HG02642 (cell line): Measurements from ENCODE around the gene GLA.

ENCODE experiments used
- ATAC-seq: cut with Tn5 transposase; IDR thresholded peaks from one replicate; pipeline ENCODE4 v1.9.1; 2021; ENCODE audit warnings: mild to moderate bottlenecking; ENCODE audit not compliant: unreplicated experiment, poor library complexity

Gene GLA

GRCh38 chrX:101398694-101399093 is 9.0 kb downstream of the GLA start:
- no peak for ATAC-seq

- no peak for ATAC-seq
Measured at GRCh38 chrX:101397779-101398178, 9.9 kb downstream of the GLA start.

DNA sequence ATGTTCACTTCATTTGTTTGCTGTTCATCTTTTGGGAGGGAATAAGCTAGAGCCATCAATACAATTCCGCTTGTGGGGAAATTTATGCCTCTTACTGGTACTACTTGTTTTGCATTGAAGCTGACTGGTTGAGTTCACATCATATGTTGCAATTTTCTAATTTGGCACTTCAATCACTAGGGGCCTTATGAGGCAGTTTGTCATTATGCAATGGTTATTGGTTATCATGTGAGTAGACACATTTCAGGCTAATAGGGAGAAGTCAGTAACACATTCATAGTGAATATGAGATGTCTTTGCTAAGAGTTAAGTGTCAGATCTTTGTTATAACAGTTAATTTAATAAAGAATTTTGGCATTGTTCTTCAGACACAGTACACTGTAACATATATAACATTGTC is 11.9 kb downstream of the GLA start:
- ATAC-seq = no peak

- no peak for ATAC-seq
Measured at GRCh38 chrX:101394372-101394771, 13.4 kb downstream of the GLA start.

DNA sequence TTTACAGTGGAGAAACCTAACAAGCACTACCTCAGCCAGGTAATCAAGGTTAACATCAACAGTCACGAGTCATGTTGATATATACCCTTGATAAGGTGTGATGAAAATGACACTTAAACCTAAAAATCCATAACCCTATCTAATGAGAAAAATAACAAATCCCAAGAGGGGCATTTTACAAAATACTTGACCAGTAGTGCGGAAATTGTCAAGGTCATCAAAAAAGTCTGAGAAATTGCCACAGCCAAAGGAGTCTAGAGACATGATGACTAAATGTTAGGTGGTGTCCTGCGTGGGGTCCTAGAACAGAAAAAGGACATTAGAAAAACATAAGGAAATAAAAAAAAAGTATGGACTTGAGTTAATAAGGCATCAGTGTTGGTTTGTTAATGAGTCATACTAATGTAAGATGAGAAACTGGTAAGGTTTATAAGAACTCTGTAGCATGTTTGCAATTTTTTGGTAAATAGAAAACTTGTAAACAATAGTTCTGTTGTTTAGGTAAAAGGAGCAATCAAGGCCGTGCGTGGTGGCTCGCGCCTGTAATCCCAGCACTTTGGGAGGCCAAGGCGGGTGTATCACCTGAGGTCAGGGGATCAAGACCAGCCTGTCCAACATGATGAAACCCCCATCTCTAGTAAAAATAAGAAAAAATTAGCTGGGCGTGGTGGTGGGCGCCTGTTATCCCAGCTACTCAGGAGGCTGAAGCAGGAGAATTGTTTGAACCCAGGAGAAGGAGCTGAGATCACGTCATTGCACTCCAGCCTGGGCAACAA is 14.0 kb downstream of the GLA start:
- ATAC-seq = no peak

DNA sequence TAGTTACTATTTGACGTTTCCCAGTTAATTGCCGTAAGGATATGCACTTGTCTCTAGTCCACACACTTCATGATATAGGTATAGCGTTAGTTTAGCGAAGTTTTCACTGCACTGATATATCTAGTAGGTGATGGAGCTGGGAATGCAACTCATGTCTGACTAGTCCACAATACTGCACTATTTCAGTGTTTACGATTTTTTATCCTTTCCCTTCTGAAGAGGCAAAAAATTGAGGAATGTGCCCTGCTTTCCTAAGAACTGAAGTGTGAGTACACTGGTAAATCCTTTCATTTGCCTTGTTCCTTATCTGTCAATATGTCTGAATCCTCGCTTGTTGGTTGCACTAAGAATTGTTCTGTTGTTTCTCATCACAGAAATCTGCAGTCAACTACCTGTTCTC is 15.9 kb downstream of the GLA start:
- no peak for ATAC-seq

GRCh38 chrX:101390664-101391525 is 16.8 kb downstream of the GLA start, which contains the start of gene RPL36A:
Gene RPL36A (plus strand): TSS chrX:101391011. CDS start chrX:101391044, 33 bp downstream.
- ATAC-seq = peak; percentile 82

DNA sequence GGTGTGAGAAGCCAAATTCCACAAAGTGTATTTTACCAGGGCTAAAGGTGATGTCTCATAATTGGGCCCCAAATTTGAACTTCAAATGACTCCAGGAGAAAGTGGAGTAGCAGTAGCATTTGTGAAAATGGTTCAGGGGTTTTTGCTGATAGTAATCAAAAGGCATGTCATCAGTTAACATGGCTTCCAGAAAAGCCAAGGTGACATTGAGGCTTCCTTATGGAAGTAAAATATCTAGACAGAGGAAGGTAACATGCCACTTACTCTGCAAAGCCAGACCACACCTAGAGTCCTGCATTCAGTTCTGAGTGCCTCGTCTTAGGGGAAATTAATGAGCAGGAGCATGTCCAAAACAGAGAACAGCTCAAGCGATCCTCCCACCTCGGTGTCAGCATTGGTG is 19.1 kb downstream of the GLA start:
- ATAC-seq = no peak

- ATAC-seq = no peak
Measured at GRCh38 chrX:101386542-101386885, 21.2 kb downstream of the GLA start.

- peak; percentile 65 for ATAC-seq
Measured at GRCh38 chrX:101385795-101386541, 21.8 kb downstream of the GLA start, which contains the start of gene BTK. Gene BTK (minus strand): TSS chrX:101386191. CDS start chrX:101375284, 10,907 bp downstream.

DNA sequence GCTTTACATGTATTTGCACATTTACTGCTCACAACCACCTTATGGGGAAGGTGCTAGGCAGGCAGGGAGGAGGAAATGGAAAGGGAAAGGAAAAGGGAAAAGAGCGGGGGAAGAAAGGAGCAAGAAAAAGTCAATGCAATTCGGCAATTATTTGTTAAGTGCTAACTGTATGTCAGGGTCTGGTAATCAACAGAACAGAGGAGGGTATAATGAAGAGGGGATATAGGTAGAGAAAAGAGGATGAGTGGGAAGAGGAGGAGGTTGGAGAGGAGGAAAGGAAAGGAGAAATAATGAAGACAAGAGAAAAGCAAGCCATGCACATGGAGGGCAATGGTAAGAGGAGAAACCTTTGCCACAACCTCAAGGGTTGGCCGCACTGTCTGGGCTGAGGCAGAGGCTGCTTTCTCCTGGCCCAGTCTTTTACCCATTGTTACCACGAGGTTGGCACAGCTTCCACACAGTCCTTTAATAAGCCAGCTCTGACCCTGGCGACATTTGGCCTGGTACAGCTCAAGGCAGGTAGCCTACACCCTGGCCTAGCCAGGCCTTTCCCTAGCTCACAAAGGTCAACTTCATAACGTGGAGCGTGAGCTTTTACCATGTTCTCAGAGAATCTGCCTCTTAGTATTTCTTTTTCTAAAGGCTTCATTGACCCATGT is 22.6 kb downstream of the GLA start:
- ATAC-seq = no peak

DNA sequence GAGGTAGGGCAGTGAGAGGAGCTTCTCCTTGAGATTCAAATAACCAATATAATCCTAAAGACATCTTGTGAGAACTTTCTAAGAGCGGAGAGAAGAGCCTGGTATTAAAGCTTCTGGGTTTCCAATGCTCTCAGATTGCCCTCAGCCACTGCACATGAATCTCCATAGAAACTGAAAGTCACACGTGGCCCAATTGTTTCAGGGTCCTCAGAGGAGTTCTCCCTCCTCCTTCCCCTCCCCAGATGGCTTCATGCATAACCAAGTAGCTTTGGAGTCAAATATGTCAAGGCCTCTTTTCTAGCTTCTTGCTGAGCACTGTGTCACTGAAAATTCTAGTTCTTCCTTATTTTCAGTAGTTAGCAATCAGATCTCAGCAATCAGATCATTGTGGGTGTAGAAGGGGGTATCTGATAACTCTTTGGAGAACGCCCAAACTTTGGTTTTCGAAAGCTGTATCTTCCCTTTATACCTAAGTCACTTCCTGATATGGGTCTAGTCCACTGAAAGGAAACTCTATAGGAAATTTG is 24.0 kb downstream of the GLA start:
- ATAC-seq = peak; percentile 78

GRCh38 chrX:101377547-101377946 is 30.2 kb downstream of the GLA start:
- no peak for ATAC-seq

DNA sequence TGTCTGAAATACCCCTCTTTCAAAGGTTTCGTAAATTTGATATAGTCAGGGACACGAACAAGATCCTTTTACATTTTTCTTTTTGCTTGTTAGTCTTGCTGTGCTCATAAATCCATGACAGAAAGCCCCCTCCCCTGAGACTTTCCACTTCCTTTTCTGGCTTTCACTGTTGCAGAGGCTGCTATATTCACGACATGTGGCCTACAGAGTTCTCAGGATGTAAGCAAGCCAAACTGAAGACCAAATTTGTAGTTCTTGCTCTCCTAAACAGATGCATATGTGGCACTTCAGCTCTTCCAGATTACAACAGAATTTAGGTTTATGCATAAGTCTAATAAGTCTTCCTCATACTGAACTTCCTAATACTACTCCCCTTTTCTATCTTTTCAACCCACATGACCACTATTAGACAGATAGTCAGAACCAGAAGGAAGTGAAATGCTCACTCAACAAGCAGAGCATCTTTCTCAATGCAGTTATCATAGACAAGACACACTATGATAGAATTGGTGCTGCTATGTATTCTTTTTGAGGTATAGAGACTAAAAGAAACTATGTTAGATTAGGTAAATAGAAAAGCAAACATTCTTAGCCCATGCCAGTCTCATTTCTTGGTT is 36.7 kb downstream of the GLA start:
- peak; percentile 73 for ATAC-seq

DNA sequence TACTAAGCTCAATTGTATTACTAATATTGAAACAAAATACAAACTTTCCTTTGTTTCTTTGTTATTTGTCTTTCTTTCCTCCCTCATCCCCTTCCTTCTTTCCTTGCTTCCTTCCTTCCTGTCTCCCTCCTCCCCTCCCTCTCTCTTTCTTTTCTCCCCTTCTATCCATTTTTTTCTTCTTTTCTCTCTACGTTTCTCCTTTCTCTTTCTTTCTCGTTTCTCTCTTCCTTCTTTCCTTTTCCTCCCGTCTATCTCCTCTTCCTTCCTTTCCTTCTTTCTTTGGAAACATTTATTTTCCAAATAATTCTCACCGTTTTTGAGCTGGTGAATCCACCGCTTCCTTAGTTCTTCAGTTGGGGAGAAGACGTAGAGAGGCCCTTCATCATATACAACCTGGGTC is 38.0 kb downstream of the GLA start:
- ATAC-seq = no peak

DNA sequence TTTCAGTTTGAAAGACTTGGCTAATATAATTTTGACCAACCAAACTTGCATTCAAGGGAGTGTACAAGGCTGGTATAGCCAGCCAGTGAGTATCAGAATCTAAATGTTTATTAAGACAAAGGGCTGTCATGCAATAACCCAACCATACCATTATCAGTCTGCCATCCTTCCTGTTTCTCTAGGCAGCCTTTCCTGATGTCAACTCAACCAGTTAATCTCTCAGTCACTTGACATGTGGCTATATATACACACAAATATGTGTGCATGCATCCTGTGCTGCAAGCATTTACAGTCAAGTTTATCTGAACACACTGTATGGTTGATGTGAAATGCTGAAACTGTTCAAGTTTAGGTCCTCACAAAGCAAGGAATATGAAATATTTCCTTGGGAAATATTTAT is 38.9 kb downstream of the GLA start:
- ATAC-seq = no peak

DNA sequence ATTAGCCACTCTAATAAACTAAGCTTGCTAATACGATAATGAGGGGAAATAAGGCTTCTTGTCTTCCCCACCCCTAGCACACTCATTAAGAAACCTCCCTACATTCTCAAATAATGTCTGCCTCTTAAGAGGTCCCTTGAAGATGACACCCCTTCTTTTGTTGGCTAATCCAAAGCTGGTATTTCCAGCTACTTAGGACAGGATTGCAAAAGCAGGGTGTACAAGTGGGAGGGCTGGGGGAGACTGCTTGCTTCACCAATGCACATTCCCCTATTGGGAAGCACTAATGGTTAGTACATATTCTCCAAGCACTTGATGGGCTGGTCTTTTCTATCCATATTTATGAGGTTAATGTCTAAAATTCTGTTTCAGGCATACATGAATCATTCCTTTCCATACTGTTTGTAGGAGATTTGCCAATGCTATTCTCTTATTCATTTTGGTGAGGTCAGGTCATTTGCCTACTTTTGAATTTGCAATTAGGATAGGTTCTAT is 42.4 kb downstream of the GLA start:
- no peak for ATAC-seq

DNA sequence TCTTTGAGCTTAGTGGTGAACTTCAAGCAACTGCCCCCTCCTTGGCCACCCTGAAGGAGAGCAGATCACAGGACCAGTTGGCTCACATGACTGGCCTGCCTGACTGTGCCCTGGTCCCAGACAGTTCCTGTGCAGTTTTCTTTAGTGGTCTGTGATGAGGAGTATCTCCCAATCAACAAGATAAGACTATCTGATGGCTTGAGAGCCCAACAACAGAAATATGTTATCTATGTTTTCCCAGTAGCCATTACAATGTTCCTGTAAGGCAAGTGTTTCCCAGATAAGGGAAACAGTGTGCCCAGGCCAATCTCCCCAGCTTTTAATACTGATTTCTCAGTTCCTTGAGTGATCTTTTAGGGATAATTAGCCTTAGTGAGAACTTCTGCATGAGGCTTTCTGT is 45.0 kb downstream of the GLA start:
- no peak for ATAC-seq

DNA sequence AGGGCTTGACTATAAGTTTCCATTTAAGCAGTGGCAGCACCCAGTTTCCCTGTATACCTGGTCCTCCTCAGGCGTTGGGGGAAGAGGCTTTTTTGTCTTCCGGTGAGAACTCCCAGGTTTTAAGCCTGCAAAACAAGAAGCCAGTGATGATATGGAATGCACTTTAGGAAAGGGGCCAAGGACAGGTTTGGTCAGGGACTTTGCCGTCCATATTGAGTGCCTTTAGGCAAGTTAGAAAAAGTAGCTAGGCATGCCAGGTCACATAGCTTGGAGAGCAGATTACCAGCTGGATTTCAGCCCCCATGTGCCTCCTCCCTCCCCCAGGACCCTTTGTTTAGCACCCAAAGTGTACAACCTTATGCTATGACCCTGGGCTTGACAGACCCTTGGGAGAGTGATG is 45.6 kb downstream of the GLA start:
- no peak for ATAC-seq
